ENCODE data around the gene WDFY1.
"Not testable (repeated sequence)": the region's sequence is repeated elsewhere in the genome, so short reads cannot be mapped to it uniquely, and the experiment has no call there.

The WDFY1 gene

GRCh38 chr2:223957092-223957851 lies 12.1 kb upstream of the WDFY1 start, which contains the start of gene MRPL44:
MRPL44 (plus strand) TSS chr2:223957463; CDS start chr2:223957473, 10 bp downstream.
- peak; percentile 90 to 98 for DNase-seq (ENCODE audit: low read depth in 2 of 2, low spot score in 1 of 2)

GRCh38 chr2:223956300-223956699 lies 11.2 kb upstream of the WDFY1 start:
- no peak for DNase-seq (ENCODE audit: low read depth in 2 of 2, low spot score in 1 of 2)

- no peak for DNase-seq (ENCODE audit: low read depth in 2 of 2, low spot score in 1 of 2)
Measured at GRCh38 chr2:223954401-223954800, 9.3 kb upstream of the WDFY1 start.

- no peak for DNase-seq (ENCODE audit: low read depth in 2 of 2, low spot score in 1 of 2)
Measured at GRCh38 chr2:223952280-223952968, 7.3 kb upstream of the WDFY1 start.

GRCh38 chr2:223950448-223951347 lies 5.6 kb upstream of the WDFY1 start:
- DNase-seq (ENCODE audit: low read depth in 2 of 2, low spot score in 1 of 2), result no peak

GRCh38 chr2:223949241-223949840 lies 4.2 kb upstream of the WDFY1 start:
- DNase-seq (ENCODE audit: low read depth in 2 of 2, low spot score in 1 of 2), result no peak

- no peak for DNase-seq (ENCODE audit: low read depth in 2 of 2, low spot score in 1 of 2)
Measured at GRCh38 chr2:223947711-223948205, 2.6 kb upstream of the WDFY1 start.

GRCh38 chr2:223945755-223946154 lies 620 bp upstream of the WDFY1 start:
- DNase-seq (ENCODE audit: low read depth in 2 of 2, low spot score in 1 of 2), result no peak

- no peak for DNase-seq (ENCODE audit: low read depth in 2 of 2, low spot score in 1 of 2)
Measured at GRCh38 chr2:223944166-223944702, 901 bp downstream of the WDFY1 start.

GRCh38 chr2:223943561-223944008 lies 1.6 kb downstream of the WDFY1 start:
- DNase-seq (ENCODE audit: low read depth in 2 of 2, low spot score in 1 of 2), result no peak

GRCh38 chr2:223943135-223943534 lies 2.0 kb downstream of the WDFY1 start:
- no peak for DNase-seq (ENCODE audit: low read depth in 2 of 2, low spot score in 1 of 2)

GRCh38 chr2:223941579-223942277 lies 3.4 kb downstream of the WDFY1 start:
- DNase-seq (ENCODE audit: low read depth in 2 of 2, low spot score in 1 of 2), result peak in 1 of 2 donors; percentile 41

GRCh38 chr2:223939438-223939837 lies 5.7 kb downstream of the WDFY1 start:
- DNase-seq (ENCODE audit: low read depth in 2 of 2, low spot score in 1 of 2), result not testable (repeated sequence)

GRCh38 chr2:223937535-223937934 lies 7.6 kb downstream of the WDFY1 start:
- DNase-seq (ENCODE audit: low read depth in 2 of 2, low spot score in 1 of 2), result no peak

GRCh38 chr2:223936862-223937326 lies 8.2 kb downstream of the WDFY1 start:
- DNase-seq (ENCODE audit: low read depth in 2 of 2, low spot score in 1 of 2), result no peak

- no peak for DNase-seq (ENCODE audit: low read depth in 2 of 2, low spot score in 1 of 2)
Measured at GRCh38 chr2:223935459-223936125, 9.5 kb downstream of the WDFY1 start.

- no peak for DNase-seq (ENCODE audit: low read depth in 2 of 2, low spot score in 1 of 2)
Measured at GRCh38 chr2:223934870-223935269, 10.3 kb downstream of the WDFY1 start.

GRCh38 chr2:223932816-223933800 lies 12.0 kb downstream of the WDFY1 start:
- no peak for DNase-seq (ENCODE audit: low read depth in 2 of 2, low spot score in 1 of 2)

Data from stimulated activated CD8-positive, alpha-beta memory T cell treated with anti-CD3 and anti-CD28 coated beads, Interleukin-4, amount 100 ng/mL, for 4 hours (primary cell).